Spleen (tissue), 7 donors: ENCODE measurements around the gene FOXC1.

ENCODE experiments used
- POLR2AphosphoS5 ChIP-seq, 3 donors: sonication (generic); formaldehyde crosslinking; IDR thresholded peaks; one replicate each; pipeline ENCODE4 v1.5.1; 2017; ENCODE audit warnings: antibody characterized with exemption in 3 of 3
- TF ChIP-seq, protein P1 (sequence below), 11 experiments: fragments of 200-600 bp in 7 of 11; fragments of 450-650 bp in 4 of 11; sonication (generic) in 4 of 11; IDR thresholded peaks in 8 of 11; conservative IDR thresholded peaks in 3 of 11; 1 replicate in 7 of 11; 2 replicates in 4 of 11; pipeline versions ENCODE4 v1.4.0 to v1.8.0; 2016 to 2021; ENCODE audit warnings: antibody characterized with exemption in 11 of 11, inconsistent platforms in 4 of 11, mild to moderate bottlenecking in 1 of 11
- donor health status: DM: no; HTN: no; CAD: no; lungs with moderate emphysema.
- donor health status: DM: no; HTN: no; CAD: no.
- donor health status: DM: no; HTN: no; CAD: no.

DNA sequence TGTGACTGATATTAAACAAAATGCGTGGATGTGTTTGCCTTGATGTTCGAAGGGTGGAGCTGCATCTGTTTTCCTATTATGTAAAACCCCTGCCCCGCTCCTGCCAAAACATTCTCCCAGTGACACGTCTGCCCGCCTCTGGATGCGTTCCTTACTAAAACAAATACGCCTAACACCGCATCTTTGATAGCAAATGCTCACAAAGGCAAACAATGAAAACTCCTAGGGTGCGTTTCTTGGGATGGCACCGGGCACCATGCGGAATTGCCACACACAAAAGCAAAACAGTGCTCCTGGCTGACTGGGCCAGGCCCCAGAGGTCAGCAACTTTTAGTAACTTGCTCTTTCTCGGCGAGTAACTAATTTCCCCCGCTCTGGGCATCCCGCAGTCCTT is 9.0 kb upstream of the FOXC1 start:
- TF ChIP-seq, protein P1, sequence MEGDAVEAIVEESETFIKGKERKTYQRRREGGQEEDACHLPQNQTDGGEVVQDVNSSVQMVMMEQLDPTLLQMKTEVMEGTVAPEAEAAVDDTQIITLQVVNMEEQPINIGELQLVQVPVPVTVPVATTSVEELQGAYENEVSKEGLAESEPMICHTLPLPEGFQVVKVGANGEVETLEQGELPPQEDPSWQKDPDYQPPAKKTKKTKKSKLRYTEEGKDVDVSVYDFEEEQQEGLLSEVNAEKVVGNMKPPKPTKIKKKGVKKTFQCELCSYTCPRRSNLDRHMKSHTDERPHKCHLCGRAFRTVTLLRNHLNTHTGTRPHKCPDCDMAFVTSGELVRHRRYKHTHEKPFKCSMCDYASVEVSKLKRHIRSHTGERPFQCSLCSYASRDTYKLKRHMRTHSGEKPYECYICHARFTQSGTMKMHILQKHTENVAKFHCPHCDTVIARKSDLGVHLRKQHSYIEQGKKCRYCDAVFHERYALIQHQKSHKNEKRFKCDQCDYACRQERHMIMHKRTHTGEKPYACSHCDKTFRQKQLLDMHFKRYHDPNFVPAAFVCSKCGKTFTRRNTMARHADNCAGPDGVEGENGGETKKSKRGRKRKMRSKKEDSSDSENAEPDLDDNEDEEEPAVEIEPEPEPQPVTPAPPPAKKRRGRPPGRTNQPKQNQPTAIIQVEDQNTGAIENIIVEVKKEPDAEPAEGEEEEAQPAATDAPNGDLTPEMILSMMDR (IDR thresholded peaks at IDR 0.05 in 8 of 11, conservative IDR thresholded peaks at IDR 0.05 in 3 of 11): no peak
- no peak for TF ChIP-seq POLR2AphosphoS5 (IDR thresholded peaks at IDR 0.05)
